Measurements from ENCODE around the gene EMILIN3. TPM values are rescaled to one million over a fixed set of nuclear protein-coding genes. Genes with fewer than 3 reads are reported as not detected.
A peak's percentile ranks its signal among the peaks of the same experiment; 100 is the strongest.

EMILIN3 gene, protein sequence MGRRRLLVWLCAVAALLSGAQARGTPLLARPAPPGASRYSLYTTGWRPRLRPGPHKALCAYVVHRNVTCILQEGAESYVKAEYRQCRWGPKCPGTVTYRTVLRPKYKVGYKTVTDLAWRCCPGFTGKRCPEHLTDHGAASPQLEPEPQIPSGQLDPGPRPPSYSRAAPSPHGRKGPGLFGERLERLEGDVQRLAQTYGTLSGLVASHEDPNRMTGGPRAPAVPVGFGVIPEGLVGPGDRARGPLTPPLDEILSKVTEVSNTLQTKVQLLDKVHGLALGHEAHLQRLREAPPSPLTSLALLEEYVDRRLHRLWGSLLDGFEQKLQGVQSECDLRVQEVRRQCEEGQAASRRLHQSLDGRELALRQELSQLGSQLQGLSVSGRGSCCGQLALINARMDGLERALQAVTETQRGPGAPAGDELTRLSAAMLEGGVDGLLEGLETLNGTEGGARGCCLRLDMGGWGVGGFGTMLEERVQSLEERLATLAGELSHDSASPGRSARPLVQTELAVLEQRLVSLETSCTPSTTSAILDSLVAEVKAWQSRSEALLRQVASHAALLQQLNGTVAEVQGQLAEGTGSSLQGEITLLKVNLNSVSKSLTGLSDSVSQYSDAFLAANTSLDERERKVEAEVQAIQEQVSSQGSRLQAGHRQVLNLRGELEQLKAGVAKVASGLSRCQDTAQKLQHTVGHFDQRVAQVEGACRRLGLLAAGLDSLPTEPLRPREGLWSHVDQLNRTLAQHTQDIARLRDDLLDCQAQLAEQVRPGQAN
- 1 to 10 TPM; 2.1 to 7.4 (median 5.5) TPM for total RNA-seq
- 4.3 TPM for polyA plus RNA-seq
- long read RNA-seq, donor 1, partial matches to known transcripts: 0 of 1 reads
- long read RNA-seq, donor 1, other reads (novel, unspliced or antisense): 0 of 1 reads
- long read RNA-seq, donor 2, partial matches to known transcripts: 1 of 2 reads
- long read RNA-seq, donor 2, other reads (novel, unspliced or antisense): 1 of 2 reads
- long read RNA-seq, donor 3, partial matches to known transcripts: 0 of 7 reads
- long read RNA-seq, donor 3, other reads (novel, unspliced or antisense): 7 of 7 reads
- long read RNA-seq, donor 4, partial matches to known transcripts: 1 of 4 reads
- long read RNA-seq, donor 4, other reads (novel, unspliced or antisense): 3 of 4 reads

GRCh38 chr20:41366546-41367392 lies at the start of gene EMILIN3:
Gene EMILIN3 (minus strand): TSS chr20:41366818. CDS start chr20:41366634, 184 bp downstream.
- no peaks in the 10 kb centered on the region for H3K9me3 ChIP-seq (ENCODE audit: control insufficient read depth, low read length)
- 7% methylated on average over 93 of the region's 93 CpGs for WGBS
- intact Hi-C loops (cut with DNase I): no loop called here
- DNase-seq (peak in 2 of 3 donors; percentile 73 to 76), ATAC-seq (peak; percentile 12 to 42)
- H3K27ac ChIP-seq (ENCODE audit: low read length): no peak within 1 kb of the TSS
- no peaks in the 10 kb centered on the region for H3K4me1 ChIP-seq (ENCODE audit: control insufficient read depth, insufficient read depth, low read length)
- no peaks in the 10 kb centered on the region for H3K27me3 ChIP-seq (ENCODE audit: control insufficient read depth, insufficient read depth)
- H3K4me3 ChIP-seq (ENCODE audit: low read length): peak within 1 kb of the TSS; percentile 62

- H3K4me1 ChIP-seq (ENCODE audit: control insufficient read depth, insufficient read depth, low read length): peaks cover 2% of the 10 kb centered on the region
- WGBS: 91% methylated on average over 8 of the region's 8 CpGs
- H3K27ac ChIP-seq (ENCODE audit: low read length): no peak overlapping the region
- DNase-seq: no peak
- ATAC-seq: no peak
- no peak overlapping the region for H3K4me3 ChIP-seq (ENCODE audit: low read length)
- intact Hi-C loops (cut with DNase I): loop anchor here in 1 of 4 donors (10.0 kb wide), 2 partner anchors 70 to 240 kb away; partner anchors contain the start of gene LPIN3
- no peaks in the 10 kb centered on the region for H3K9me3 ChIP-seq (ENCODE audit: control insufficient read depth, low read length)
- no peaks in the 10 kb centered on the region for H3K27me3 ChIP-seq (ENCODE audit: control insufficient read depth, insufficient read depth)
These were observed 48.6 kb upstream of the EMILIN3 start for GRCh38 chr20:41415191-41415590.

GRCh38 chr20:41413169-41413568 lies 46.6 kb upstream of the EMILIN3 start:
- DNase-seq (no peak), ATAC-seq (no peak)
- Histone ChIP-seq H3K27ac (ENCODE audit: low read length) (no peak overlapping the region), H3K4me1 (ENCODE audit: control insufficient read depth, insufficient read depth, low read length) (peaks cover 2% of the 10 kb centered on the region), H3K4me3 (ENCODE audit: low read length) (no peak overlapping the region), H3K9me3 (ENCODE audit: control insufficient read depth, low read length) (no peaks in the 10 kb centered on the region), H3K27me3 (ENCODE audit: control insufficient read depth, insufficient read depth) (no peaks in the 10 kb centered on the region)
- intact Hi-C loops (cut with DNase I): loop anchor here in 2 of 4 donors (5.0 to 10.0 kb wide), 3 partner anchors 68 to 238 kb away; partner anchors contain the start of gene LPIN3 (in 2 of the 2)
- WGBS: 85% methylated on average over 5 of the region's 5 CpGs

DNA sequence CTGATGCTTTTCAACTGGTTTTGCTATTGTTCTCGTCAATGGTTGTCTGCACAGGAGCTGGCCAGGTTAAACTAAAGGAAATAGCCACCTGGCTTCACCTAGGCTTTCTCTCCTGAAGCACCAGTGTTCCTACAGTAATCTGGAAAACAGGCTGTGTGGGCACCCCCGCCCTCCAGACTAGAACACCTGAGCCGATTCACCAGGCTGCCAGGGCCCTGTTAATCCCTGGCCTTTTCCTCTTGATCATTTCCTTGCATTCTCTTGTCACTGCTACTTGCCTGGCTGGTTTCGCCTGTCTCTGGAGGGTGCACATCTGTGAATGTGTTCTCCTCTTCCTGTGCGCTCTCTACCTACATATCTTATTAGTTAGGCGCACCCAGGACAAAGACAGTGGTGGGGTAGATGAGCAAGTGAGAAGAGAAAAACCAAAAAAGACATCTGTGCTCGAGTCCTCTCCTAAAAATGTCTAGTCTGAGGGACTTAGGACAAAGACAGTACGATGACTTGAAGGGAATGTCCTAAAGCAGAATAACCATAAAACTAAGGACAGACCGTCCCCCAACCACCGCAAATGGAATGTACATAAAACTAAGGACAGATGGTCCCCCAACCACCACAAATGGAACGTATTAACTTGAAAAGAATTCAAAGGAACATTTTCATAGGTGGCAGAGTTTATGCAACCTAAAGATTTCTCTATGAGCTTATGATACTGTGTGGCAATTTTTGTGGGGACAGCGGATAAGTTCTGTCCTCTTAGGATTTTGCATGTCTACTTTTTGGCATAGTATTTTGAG lies 45.9 kb upstream of the EMILIN3 start:
- H3K4me1 ChIP-seq (ENCODE audit: control insufficient read depth, insufficient read depth, low read length): peaks cover 2% of the 10 kb centered on the region
- no peaks in the 10 kb centered on the region for H3K27me3 ChIP-seq (ENCODE audit: control insufficient read depth, insufficient read depth)
- intact Hi-C loops (cut with DNase I): loop anchor here in 2 of 4 donors (5.0 to 10.0 kb wide), 3 partner anchors 68 to 238 kb away; partner anchors contain the start of gene LPIN3 (in 2 of the 2)
- H3K9me3 ChIP-seq (ENCODE audit: control insufficient read depth, low read length): no peaks in the 10 kb centered on the region
- DNase-seq: no peak
- peak overlapping the region; percentile 23 for H3K27ac ChIP-seq (ENCODE audit: low read length)
- ATAC-seq: no peak
- WGBS: 94% methylated on average over 12 of the region's 12 CpGs
- no peak overlapping the region for H3K4me3 ChIP-seq (ENCODE audit: low read length)

- Histone ChIP-seq H3K4me1 (ENCODE audit: control insufficient read depth, insufficient read depth, low read length) (peaks cover 2% of the 10 kb centered on the region), H3K27me3 (ENCODE audit: control insufficient read depth, insufficient read depth) (no peaks in the 10 kb centered on the region), H3K27ac (ENCODE audit: low read length) (no peak overlapping the region), H3K9me3 (ENCODE audit: control insufficient read depth, low read length) (no peaks in the 10 kb centered on the region), H3K4me3 (ENCODE audit: low read length) (no peak overlapping the region)
- ATAC-seq (peak; percentile 40 to 55), DNase-seq (no peak)
- 11% methylated on average over 2 of the region's 2 CpGs for WGBS
- intact Hi-C loops (cut with DNase I): loop anchor here in 2 of 4 donors (5.0 to 10.0 kb wide), 3 partner anchors 67 to 237 kb away; partner anchors contain the start of gene LPIN3 (in 2 of the 2)
These were observed 44.8 kb upstream of the EMILIN3 start for GRCh38 chr20:41411391-41411847.

GRCh38 chr20:41408986-41409385 lies 42.4 kb upstream of the EMILIN3 start:
- DNase-seq (peak in 1 of 3 donors; percentile 68), ATAC-seq (no peak)
- intact Hi-C loops (cut with DNase I): loop anchor here in 2 of 4 donors (5.0 kb wide), 1 partner anchor 47 kb away; no protein-coding TSS in a partner anchor
- Histone ChIP-seq H3K27ac (ENCODE audit: low read length) (no peak overlapping the region), H3K27me3 (ENCODE audit: control insufficient read depth, insufficient read depth) (no peaks in the 10 kb centered on the region), H3K9me3 (ENCODE audit: control insufficient read depth, low read length) (no peaks in the 10 kb centered on the region), H3K4me3 (ENCODE audit: low read length) (no peak overlapping the region), H3K4me1 (ENCODE audit: control insufficient read depth, insufficient read depth, low read length) (peaks cover 2% of the 10 kb centered on the region)
- 54% methylated on average over 9 of the region's 9 CpGs for WGBS

- ATAC-seq (no peak), DNase-seq (no peak)
- WGBS: 53% methylated on average over 5 of the region's 5 CpGs
- Histone ChIP-seq H3K9me3 (ENCODE audit: control insufficient read depth, low read length) (no peaks in the 10 kb centered on the region), H3K4me1 (ENCODE audit: control insufficient read depth, insufficient read depth, low read length) (peaks cover 2% of the 10 kb centered on the region), H3K4me3 (ENCODE audit: low read length) (no peak overlapping the region), H3K27me3 (ENCODE audit: control insufficient read depth, insufficient read depth) (no peaks in the 10 kb centered on the region), H3K27ac (ENCODE audit: low read length) (no peak overlapping the region)
- intact Hi-C loops (cut with DNase I): loop anchor here in 2 of 4 donors (5.0 kb wide), 1 partner anchor 46 kb away; no protein-coding TSS in a partner anchor
These were observed 41.7 kb upstream of the EMILIN3 start for GRCh38 chr20:41408156-41408794.

DNA sequence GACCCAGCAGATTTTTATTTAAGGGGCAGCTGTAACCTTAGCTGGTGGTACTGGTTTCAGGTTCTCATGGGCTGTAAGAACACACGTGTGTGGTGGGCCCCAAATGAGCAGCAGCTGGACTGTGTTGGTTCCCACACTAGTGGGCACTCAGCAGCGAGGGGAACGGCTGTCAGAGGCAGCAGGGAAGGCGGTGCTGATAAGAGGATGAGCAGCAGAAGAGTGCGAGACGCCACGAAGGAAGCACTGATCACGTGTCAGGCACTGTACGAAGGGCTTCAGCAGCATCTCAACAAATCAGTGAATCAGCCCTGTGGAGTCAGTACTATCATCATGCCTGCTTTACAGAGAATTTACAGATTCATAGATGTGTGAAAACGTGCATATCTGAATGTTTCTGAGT lies 41.0 kb upstream of the EMILIN3 start:
- DNase-seq (no peak), ATAC-seq (no peak)
- Histone ChIP-seq H3K9me3 (ENCODE audit: control insufficient read depth, low read length) (no peaks in the 10 kb centered on the region), H3K4me3 (ENCODE audit: low read length) (no peak overlapping the region), H3K4me1 (ENCODE audit: control insufficient read depth, insufficient read depth, low read length) (peaks cover 2% of the 10 kb centered on the region), H3K27ac (ENCODE audit: low read length) (no peak overlapping the region), H3K27me3 (ENCODE audit: control insufficient read depth, insufficient read depth) (no peaks in the 10 kb centered on the region)
- 62% methylated on average over 10 of the region's 10 CpGs for WGBS
- intact Hi-C loops (cut with DNase I): loop anchor here in 2 of 4 donors (5.0 kb wide), 1 partner anchor 45 kb away; no protein-coding TSS in a partner anchor

All from right cardiac atrium (tissue), 5 donors.